Right kidney (tissue), 1 donor: ENCODE measurements around the gene CFDP1.

Source experiments
- DNase-seq: peaks from one replicate; pipeline ENCODE4 v3.0.0-alpha.2; 2016

CFDP1 gene

GRCh38 chr16:75376475-75377161, 56.7 kb downstream of the CFDP1 start:
- no peak for DNase-seq

GRCh38 chr16:75374388-75374787, 58.9 kb downstream of the CFDP1 start:
- DNase-seq = no peak

GRCh38 chr16:75372236-75372856, 61.0 kb downstream of the CFDP1 start:
- DNase-seq = no peak

GRCh38 chr16:75371171-75371570, 62.1 kb downstream of the CFDP1 start:
- no peak for DNase-seq

- no peak for DNase-seq
These were observed 69.0 kb downstream of the CFDP1 start for GRCh38 chr16:75364286-75364791.

GRCh38 chr16:75362846-75363245, 70.5 kb downstream of the CFDP1 start:
- DNase-seq = no peak

GRCh38 chr16:75361936-75362335, 71.4 kb downstream of the CFDP1 start:
- no peak for DNase-seq

GRCh38 chr16:75354170-75354569, 79.1 kb downstream of the CFDP1 start:
- no peak for DNase-seq

GRCh38 chr16:75351183-75351582, 82.1 kb downstream of the CFDP1 start:
- no peak for DNase-seq

GRCh38 chr16:75345711-75346110, 87.6 kb downstream of the CFDP1 start:
- DNase-seq = no peak

- DNase-seq = no peak
These were observed 89.4 kb downstream of the CFDP1 start for GRCh38 chr16:75343941-75344340.

GRCh38 chr16:75343286-75343685, 90.0 kb downstream of the CFDP1 start:
- no peak for DNase-seq

GRCh38 chr16:75342308-75342811, 90.9 kb downstream of the CFDP1 start:
- DNase-seq = no peak

GRCh38 chr16:75341564-75342307, 91.6 kb downstream of the CFDP1 start:
- DNase-seq = no peak

- no peak for DNase-seq
These were observed 92.4 kb downstream of the CFDP1 start for GRCh38 chr16:75340741-75341491.

GRCh38 chr16:75337430-75337829, 95.9 kb downstream of the CFDP1 start:
- DNase-seq = no peak

GRCh38 chr16:75336521-75336920, 96.8 kb downstream of the CFDP1 start:
- DNase-seq = no peak

GRCh38 chr16:75333721-75334163, 99.6 kb downstream of the CFDP1 start:
- DNase-seq = no peak

- DNase-seq = no peak
These were observed 103.4 kb downstream of the CFDP1 start for GRCh38 chr16:75329943-75330342.

- no peak for DNase-seq
These were observed 107.0 kb downstream of the CFDP1 start for GRCh38 chr16:75326333-75326732.

- no peak for DNase-seq
These were observed 109.4 kb downstream of the CFDP1 start for GRCh38 chr16:75323933-75324332.

GRCh38 chr16:75323198-75323597, 110.1 kb downstream of the CFDP1 start:
- no peak for DNase-seq
